A673 (cell line): ENCODE data around the gene CATSPERD.

ENCODE experiments used
- CTCF ChIP-seq: fragments of 300-800, 200-600 bp; sonication (generic); conservative IDR thresholded peaks from 2 replicates; pipeline ENCODE4 v1.5.1; 2017; ENCODE audit warnings: low read depth, mild to moderate bottlenecking, antibody characterized with exemption, low read length, moderate library complexity, mixed read lengths
- EZH2 ChIP-seq: fragments of 200-600 bp; sonication (generic); IDR thresholded peaks from 2 replicates; pipeline ENCODE4 v1.6.1; 2017; ENCODE audit warnings: borderline replicate concordance, low read depth, mild to moderate bottlenecking, mixed read lengths, antibody characterized with exemption, low read length; ENCODE audit not compliant: poor library complexity, severe bottlenecking

- TF ChIP-seq CTCF (no peak), EZH2 (no peak)
Measured at GRCh38 chr19:5690955-5691821, 29.2 kb upstream of the CATSPERD start.
